HEK293T (cell line): ENCODE results near the gene ZXDC.

Experiments
- ELF4 ChIP-seq: fragments of 450-650 bp; IDR thresholded peaks from 2 replicates; pipeline ENCODE4 v1.6.1; 2017; ENCODE audit warnings: antibody characterized with exemption
- FOXM1 ChIP-seq: fragments of 450-650 bp; IDR thresholded peaks from 2 replicates; pipeline ENCODE4 v1.6.1; 2017; ENCODE audit warnings: mild to moderate bottlenecking, borderline replicate concordance
- HDGF ChIP-seq: fragments of 450-650 bp; IDR thresholded peaks from 2 replicates; pipeline ENCODE4 v1.6.1; 2017; ENCODE audit warnings: antibody characterized with exemption, borderline replicate concordance
- L3MBTL2 ChIP-seq: fragments of 450-650 bp; conservative IDR thresholded peaks from 2 replicates; pipeline ENCODE4 v1.6.1; 2016; ENCODE audit warnings: mild to moderate bottlenecking
- TARDBP ChIP-seq: fragments of 450-650 bp; IDR thresholded peaks from 2 replicates; pipeline ENCODE4 v1.6.1; 2016

DNA sequence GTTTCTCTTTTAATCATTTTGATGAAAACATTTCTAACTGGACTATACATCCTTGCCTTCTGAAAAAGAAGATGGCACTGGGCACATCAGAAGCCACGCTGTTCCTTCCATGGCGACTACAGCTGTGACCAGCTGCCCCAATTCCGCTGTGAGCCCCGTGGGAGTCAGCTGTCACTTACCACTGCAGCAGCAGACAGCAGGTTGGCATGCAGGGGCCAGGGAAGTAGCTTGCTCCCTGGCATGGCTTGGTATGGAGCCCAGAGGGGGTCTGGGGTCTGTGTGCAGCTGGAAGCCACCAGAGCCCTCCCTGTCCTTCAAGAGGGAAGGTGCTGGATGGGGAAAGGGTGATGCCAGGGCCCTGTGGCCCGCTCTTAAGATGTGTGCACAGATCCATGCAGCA is 4.5 kb upstream of the ZXDC start:
- no peak for TF ChIP-seq L3MBTL2
- no peak for TF ChIP-seq ELF4
- TF ChIP-seq TARDBP, result no peak
- TF ChIP-seq HDGF, result no peak
- no peak for TF ChIP-seq FOXM1
